H9 (cell line): ENCODE data around the gene TJP2. TPM values are rescaled to one million over a fixed set of nuclear protein-coding genes. Genes with fewer than 3 reads are reported as not detected.

Source experiments
- DNase-seq: peaks from one replicate; pipeline ENCODE4 v3.0.0-alpha.2; 2017
- H2AFZ ChIP-seq: one replicate; pipeline ENCODE4 v1.6.1; 2013; ENCODE audit warnings: mild to moderate bottlenecking, low read length, control low read depth, moderate library complexity
- H2AK5ac ChIP-seq: 2 replicates; pipeline ENCODE4 v1.6.1; 2013; ENCODE audit warnings: low read length, control low read depth, mixed read lengths; ENCODE audit not compliant: insufficient read length
- H2BK120ac ChIP-seq: one replicate; pipeline ENCODE4 v1.6.1; 2013; ENCODE audit warnings: low read depth, mild to moderate bottlenecking, low read length, control low read depth, inconsistent platforms; ENCODE audit not compliant: poor library complexity, severe bottlenecking
- H2BK12ac ChIP-seq: 2 replicates; pipeline ENCODE4 v1.6.1; 2013; ENCODE audit warnings: low read length, control low read depth, mixed read lengths, low read depth; ENCODE audit not compliant: insufficient read length
- H2BK15ac ChIP-seq: 2 replicates; pipeline ENCODE4 v1.6.1; 2013; ENCODE audit warnings: low read depth, low read length, control low read depth
- H2BK20ac ChIP-seq: one replicate; pipeline ENCODE4 v1.6.1; 2013; ENCODE audit warnings: low read depth, mild to moderate bottlenecking, low read length, control low read depth, inconsistent platforms; ENCODE audit not compliant: poor library complexity, severe bottlenecking
- H2BK5ac ChIP-seq: 2 replicates; pipeline ENCODE4 v1.6.1; 2013; ENCODE audit warnings: low read length, control low read depth, mixed read lengths; ENCODE audit not compliant: insufficient read length
- H3K14ac ChIP-seq: 2 replicates; pipeline ENCODE4 v1.6.1; 2013; ENCODE audit warnings: low read length, control low read depth; ENCODE audit not compliant: insufficient read depth
- H3K18ac ChIP-seq: 2 replicates; pipeline ENCODE4 v1.6.1; 2013; ENCODE audit warnings: low read depth, mild to moderate bottlenecking, mixed read lengths, low read length, control low read depth; ENCODE audit not compliant: insufficient read length
- H3K23ac ChIP-seq: 2 replicates; pipeline ENCODE4 v1.6.1; 2013; ENCODE audit warnings: low read length, control low read depth, mixed read lengths, low read depth; ENCODE audit not compliant: insufficient read length
- H3K23me2 ChIP-seq: 2 replicates; pipeline ENCODE4 v1.6.1; 2013; ENCODE audit warnings: low read depth, mild to moderate bottlenecking, mixed read lengths, low read length, control low read depth; ENCODE audit not compliant: insufficient read length, poor library complexity, severe bottlenecking
- H3K27ac ChIP-seq: 2 replicates; pipeline ENCODE4 v1.5.1; 2013; ENCODE audit warnings: low read length, control low read depth, mixed read lengths, low read depth; ENCODE audit not compliant: insufficient read length
- H3K27me3 ChIP-seq: 2 replicates; pipeline ENCODE4 v1.6.1; 2013; ENCODE audit warnings: low read length, control low read depth, inconsistent platforms; ENCODE audit not compliant: insufficient read depth
- H3K4ac ChIP-seq: 2 replicates; pipeline ENCODE4 v1.6.1; 2013; ENCODE audit warnings: low read depth, mild to moderate bottlenecking, control low read depth, inconsistent platforms, low read length, moderate library complexity
- H3K4me1 ChIP-seq: 2 replicates; pipeline ENCODE4 v1.6.1; 2013; ENCODE audit warnings: low read length, control low read depth, inconsistent platforms; ENCODE audit not compliant: insufficient read depth
- H3K4me2 ChIP-seq: 2 replicates; pipeline ENCODE4 v1.6.1; 2013; ENCODE audit warnings: low read length, control low read depth, mixed read lengths; ENCODE audit not compliant: insufficient read length, insufficient read depth
- H3K56ac ChIP-seq: 2 replicates; pipeline ENCODE4 v1.6.1; 2013; ENCODE audit warnings: low read depth, mild to moderate bottlenecking, mixed read lengths, low read length, control low read depth; ENCODE audit not compliant: insufficient read length
- H3K79me1 ChIP-seq: 2 replicates; pipeline ENCODE4 v1.6.1; 2013; ENCODE audit warnings: low read depth, mild to moderate bottlenecking, moderate library complexity, low read length, control low read depth, inconsistent platforms; ENCODE audit not compliant: insufficient read depth, poor library complexity, severe bottlenecking
- H3K79me2 ChIP-seq: 2 replicates; pipeline ENCODE4 v1.6.1; 2013; ENCODE audit warnings: low read length, control low read depth, inconsistent platforms; ENCODE audit not compliant: insufficient read depth
- H3K9ac ChIP-seq: 2 replicates; pipeline ENCODE4 v1.6.1; 2013; ENCODE audit warnings: low read length, control low read depth, mixed read lengths; ENCODE audit not compliant: insufficient read length; ENCODE audit errors: extremely low read depth
- H3K9me3 ChIP-seq: one replicate; pipeline ENCODE4 v1.6.1; 2013; ENCODE audit warnings: low read depth, low read length, inconsistent platforms; ENCODE audit not compliant: control insufficient read depth
- H3T11ph ChIP-seq: one replicate; pipeline ENCODE4 v1.6.1; 2013; ENCODE audit warnings: mild to moderate bottlenecking, low read length, control low read depth, inconsistent platforms
- H4K20me1 ChIP-seq: one replicate; pipeline ENCODE4 v1.6.1; 2013; ENCODE audit not compliant: control insufficient read depth, insufficient read length, insufficient read depth
- H4K5ac ChIP-seq: 2 replicates; pipeline ENCODE4 v1.6.1; 2013; ENCODE audit warnings: low read depth, mild to moderate bottlenecking, mixed read lengths, low read length, control low read depth; ENCODE audit not compliant: insufficient read length
- H4K8ac ChIP-seq: replicated peaks from 2 replicates; pipeline ENCODE4 v1.6.1; 2013; ENCODE audit warnings: low read length, control low read depth, mixed read lengths, low read depth; ENCODE audit not compliant: insufficient read length
- H4K91ac ChIP-seq: 2 replicates; pipeline ENCODE4 v1.6.1; 2013; ENCODE audit warnings: low read depth, mild to moderate bottlenecking, moderate library complexity, mixed read lengths, low read length, control low read depth; ENCODE audit not compliant: insufficient read length
- H3K27ac Mint-ChIP-seq, 3 experiments: 2 replicates in 2 of 3; 3 replicates in 1 of 3; pipeline ENCODE4 v1.8.0; 2020 to 2021; ENCODE audit warnings: mixed read lengths in 3 of 3, mild to moderate bottlenecking in 1 of 3, moderate library complexity in 1 of 3
- H3K27me3 Mint-ChIP-seq: 2 replicates; pipeline ENCODE4 v1.8.0; 2021; ENCODE audit warnings: low read depth, mild to moderate bottlenecking, moderate library complexity, mixed read lengths
- H3K36me3 Mint-ChIP-seq, 3 experiments: 2 replicates in 2 of 3; 3 replicates in 1 of 3; pipeline ENCODE4 v1.8.0; 2020 to 2021; ENCODE audit warnings: low read depth in 3 of 3, mixed read lengths in 3 of 3; ENCODE audit not compliant: insufficient read depth in 1 of 3
- H3K4me1 Mint-ChIP-seq, 2 experiments: 2 replicates each; pipeline ENCODE4 v1.8.0; 2020; ENCODE audit warnings: mixed read lengths in 2 of 2
- H3K4me3 Mint-ChIP-seq, 2 experiments: 2 replicates in 1 of 2; 3 replicates in 1 of 2; pipeline ENCODE4 v1.8.0; 2020 to 2021; ENCODE audit warnings: mild to moderate bottlenecking in 2 of 2, mixed read lengths in 2 of 2, moderate library complexity in 1 of 2
- H3K9me3 Mint-ChIP-seq, 2 experiments: 2 replicates in 1 of 2; 3 replicates in 1 of 2; pipeline ENCODE4 v1.8.0; 2020; ENCODE audit warnings: mild to moderate bottlenecking in 2 of 2, mixed read lengths in 2 of 2, moderate library complexity in 1 of 2
- WGBS: extraction: QIAGEN DNeasy Blood & Tissue Kit; methylation state at CpG from one replicate; pipeline ENCODE4 v1.1.7; 2013; ENCODE audit warnings: missing lambda C conversion rate, low lambda C conversion rate, mixed read lengths; ENCODE audit not compliant: insufficient read length; ENCODE audit errors: extremely low coverage; 5-methylcytosine and 5-hydroxymethylcytosine counted together
- total RNA-seq: library from RNA; stranded (reverse); gene quantifications from 2 replicates; pipeline ENCODE4 v1.2.1, GENCODE V29; 2021
- TF ChIP-seq, protein P1 (sequence below): fragments of 200-600 bp; sonication (generic); conservative IDR thresholded peaks from 3 replicates; pipeline ENCODE4 v1.8.0; 2021; ENCODE audit warnings: antibody characterized with exemption, mild to moderate bottlenecking

The TJP2 gene
- total RNA-seq, 1 experiment from 2014 or later = 130 TPM

DNA sequence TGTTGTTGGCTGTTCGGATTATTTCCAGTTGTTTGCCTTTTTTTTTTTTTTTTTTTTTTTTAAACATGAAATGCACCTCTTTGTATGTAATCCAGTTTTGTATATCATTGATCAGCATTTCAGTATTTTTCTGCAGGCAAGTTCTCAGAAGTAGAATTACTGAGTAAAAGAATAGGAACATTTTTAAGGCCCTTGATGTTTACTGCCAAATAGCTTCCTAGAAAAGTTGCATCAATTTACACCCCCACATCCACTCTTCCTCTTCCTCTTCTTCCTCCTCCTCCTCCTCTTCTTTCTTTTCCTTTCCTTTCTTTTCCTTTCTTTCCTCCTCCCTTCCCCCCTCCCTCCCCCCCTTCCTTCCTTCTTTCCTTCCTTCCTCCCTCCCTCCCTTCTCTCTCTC, 81.5 kb downstream of the TJP2 start:
- H3K36me3 Mint-ChIP-seq = peaks cover 14 to 64% (median 42%) of the 10 kb centered on the region in 3 experiments; a peak in 6 of 7 replicates
- no CpG with 5 or more reads among the region's 1 CpG for WGBS

More for the DNA sequence above, 81.5 kb downstream of the TJP2 start:
- Histone ChIP-seq H3K56ac (no peak overlapping the region), H3K27me3 (no peaks in the 10 kb centered on the region), H4K20me1 (no peaks in the 10 kb centered on the region), H3K9ac (no peak overlapping the region), H3K9me3 (no peaks in the 10 kb centered on the region), H4K91ac (no peak overlapping the region), H3K27ac (no peak overlapping the region), H2AFZ (no peak overlapping the region), H3K23me2 (no peaks in the 10 kb centered on the region), H3K4me1 (no peaks in the 10 kb centered on the region; the same call in 1 of the 2 replicates), H2BK20ac (no peak overlapping the region), H3T11ph (no peak overlapping the region), H3K23ac (no peak overlapping the region), H3K18ac (no peak overlapping the region), H4K5ac (no peak overlapping the region), H2BK120ac (no peak overlapping the region), H2BK5ac (no peak overlapping the region), H3K4ac (no peak overlapping the region), H2BK12ac (no peak overlapping the region), H2AK5ac (no peak overlapping the region), H3K79me2 (no peaks in the 10 kb centered on the region), H3K79me1 (no peaks in the 10 kb centered on the region), H3K4me2 (no peak overlapping the region), H2BK15ac (no peak overlapping the region), H4K8ac (no peak overlapping the region), H3K14ac (no peak overlapping the region)
- Mint-ChIP-seq H3K4me1 (peaks cover 5 to 8% of the 10 kb centered on the region in 2 experiments; a peak in 3 of 4 replicates), H3K27me3 (no peaks in the 10 kb centered on the region), H3K9me3 (no peaks in the 10 kb centered on the region), H3K4me3 (no peak overlapping the region), H3K27ac (no peak overlapping the region)
- TF ChIP-seq, protein P1, sequence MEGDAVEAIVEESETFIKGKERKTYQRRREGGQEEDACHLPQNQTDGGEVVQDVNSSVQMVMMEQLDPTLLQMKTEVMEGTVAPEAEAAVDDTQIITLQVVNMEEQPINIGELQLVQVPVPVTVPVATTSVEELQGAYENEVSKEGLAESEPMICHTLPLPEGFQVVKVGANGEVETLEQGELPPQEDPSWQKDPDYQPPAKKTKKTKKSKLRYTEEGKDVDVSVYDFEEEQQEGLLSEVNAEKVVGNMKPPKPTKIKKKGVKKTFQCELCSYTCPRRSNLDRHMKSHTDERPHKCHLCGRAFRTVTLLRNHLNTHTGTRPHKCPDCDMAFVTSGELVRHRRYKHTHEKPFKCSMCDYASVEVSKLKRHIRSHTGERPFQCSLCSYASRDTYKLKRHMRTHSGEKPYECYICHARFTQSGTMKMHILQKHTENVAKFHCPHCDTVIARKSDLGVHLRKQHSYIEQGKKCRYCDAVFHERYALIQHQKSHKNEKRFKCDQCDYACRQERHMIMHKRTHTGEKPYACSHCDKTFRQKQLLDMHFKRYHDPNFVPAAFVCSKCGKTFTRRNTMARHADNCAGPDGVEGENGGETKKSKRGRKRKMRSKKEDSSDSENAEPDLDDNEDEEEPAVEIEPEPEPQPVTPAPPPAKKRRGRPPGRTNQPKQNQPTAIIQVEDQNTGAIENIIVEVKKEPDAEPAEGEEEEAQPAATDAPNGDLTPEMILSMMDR = no peak
- no peak for DNase-seq
